Measurements from ENCODE around the gene POU4F3. TPM values are rescaled to one million over a fixed set of nuclear protein-coding genes. Genes with fewer than 3 reads are reported as not detected.

The POU4F3 gene
- total and polyA plus RNA-seq, 12 donors, result 0.06 to 0.12 TPM; not detected in 10

DNA sequence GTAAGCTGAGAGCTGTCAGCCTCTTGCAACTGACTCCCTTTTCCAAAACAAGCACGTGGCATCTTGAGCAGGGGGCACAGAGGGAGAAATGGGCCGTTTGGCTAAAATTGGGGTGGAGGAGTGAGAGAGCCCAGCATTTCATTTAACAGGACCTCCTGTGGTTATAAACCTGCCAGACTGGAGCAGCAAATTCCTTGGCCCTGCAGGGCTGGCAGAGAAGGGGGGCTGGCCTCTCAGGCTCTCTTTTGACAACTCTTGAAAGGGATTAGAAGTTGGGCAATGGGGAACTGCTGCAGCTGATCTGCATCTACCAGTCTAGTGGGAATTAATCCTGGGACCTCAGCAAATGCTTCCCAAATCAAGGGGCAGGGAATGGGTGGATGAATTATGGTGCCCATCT, 7.2 kb upstream of the POU4F3 start:
- H3K27me3 ChIP-seq, result peaks cover 4 to 86% (median 60%) of the 10 kb centered on the region in 7 donors
- intact Hi-C loops (cut with DNase I), result no loop called here

DNA sequence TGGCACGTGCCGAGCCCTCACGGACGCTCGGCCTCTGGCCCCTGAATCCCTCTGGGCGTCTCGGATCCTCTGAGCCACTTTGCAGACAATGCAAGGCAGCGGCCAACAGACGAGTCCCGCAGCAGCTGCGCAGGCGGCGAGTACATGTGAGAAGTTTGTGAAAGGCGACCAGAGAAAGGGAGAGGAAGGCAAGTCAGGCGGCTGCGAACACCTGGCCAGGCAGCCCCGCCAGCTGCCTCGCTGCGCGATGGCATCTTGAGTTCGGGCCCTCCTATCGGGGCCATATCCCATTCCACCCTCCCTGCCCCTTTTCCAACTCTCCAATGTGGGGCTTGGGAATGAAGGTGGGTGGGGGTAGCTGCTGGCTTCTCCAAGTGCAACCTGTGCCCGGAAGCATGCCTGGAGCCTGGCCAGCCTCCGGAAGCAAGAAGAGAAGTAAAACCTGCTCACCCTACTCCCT, 4.5 kb upstream of the POU4F3 start:
- TF ChIP-seq, protein P1, sequence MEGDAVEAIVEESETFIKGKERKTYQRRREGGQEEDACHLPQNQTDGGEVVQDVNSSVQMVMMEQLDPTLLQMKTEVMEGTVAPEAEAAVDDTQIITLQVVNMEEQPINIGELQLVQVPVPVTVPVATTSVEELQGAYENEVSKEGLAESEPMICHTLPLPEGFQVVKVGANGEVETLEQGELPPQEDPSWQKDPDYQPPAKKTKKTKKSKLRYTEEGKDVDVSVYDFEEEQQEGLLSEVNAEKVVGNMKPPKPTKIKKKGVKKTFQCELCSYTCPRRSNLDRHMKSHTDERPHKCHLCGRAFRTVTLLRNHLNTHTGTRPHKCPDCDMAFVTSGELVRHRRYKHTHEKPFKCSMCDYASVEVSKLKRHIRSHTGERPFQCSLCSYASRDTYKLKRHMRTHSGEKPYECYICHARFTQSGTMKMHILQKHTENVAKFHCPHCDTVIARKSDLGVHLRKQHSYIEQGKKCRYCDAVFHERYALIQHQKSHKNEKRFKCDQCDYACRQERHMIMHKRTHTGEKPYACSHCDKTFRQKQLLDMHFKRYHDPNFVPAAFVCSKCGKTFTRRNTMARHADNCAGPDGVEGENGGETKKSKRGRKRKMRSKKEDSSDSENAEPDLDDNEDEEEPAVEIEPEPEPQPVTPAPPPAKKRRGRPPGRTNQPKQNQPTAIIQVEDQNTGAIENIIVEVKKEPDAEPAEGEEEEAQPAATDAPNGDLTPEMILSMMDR (IDR thresholded peaks at IDR 0.05), result no peak
- 3 to 4% methylated on average over 24 of the region's 24 CpGs for WGBS, 2 donors
- peaks cover 0 to 2% (median 0%) of the 10 kb centered on the region in 11 donors for H3K9me3 ChIP-seq
- intact Hi-C loops (cut with DNase I), result no loop called here
- H3K4me3 ChIP-seq, result no peak overlapping the region
- H3K27ac ChIP-seq, result no peak overlapping the region
- ATAC-seq (no peak), DNase-seq (no peak)
- no peaks in the 10 kb centered on the region for H3K36me3 ChIP-seq
- H3K27me3 ChIP-seq, result peaks cover 7 to 96% (median 81%) of the 10 kb centered on the region in 7 donors
- H3K4me1 ChIP-seq, result peaks cover 0 to 6% (median 0%) of the 10 kb centered on the region in 9 donors

More for the DNA sequence above, 7.2 kb upstream of the POU4F3 start:
- no peak overlapping the region for H3K27ac ChIP-seq
- DNase-seq (no peak), ATAC-seq (no peak)
- no peaks in the 10 kb centered on the region for H3K4me1 ChIP-seq
- no peaks in the 10 kb centered on the region for H3K36me3 ChIP-seq
- TF ChIP-seq, protein P1 (IDR thresholded peaks at IDR 0.05), result no peak
- H3K9me3 ChIP-seq, result peaks cover 0 to 2% (median 0%) of the 10 kb centered on the region in 11 donors
- WGBS, 2 donors, result 1 to 5% methylated on average over 2 of the region's 2 CpGs
- no peak overlapping the region for H3K4me3 ChIP-seq

DNA sequence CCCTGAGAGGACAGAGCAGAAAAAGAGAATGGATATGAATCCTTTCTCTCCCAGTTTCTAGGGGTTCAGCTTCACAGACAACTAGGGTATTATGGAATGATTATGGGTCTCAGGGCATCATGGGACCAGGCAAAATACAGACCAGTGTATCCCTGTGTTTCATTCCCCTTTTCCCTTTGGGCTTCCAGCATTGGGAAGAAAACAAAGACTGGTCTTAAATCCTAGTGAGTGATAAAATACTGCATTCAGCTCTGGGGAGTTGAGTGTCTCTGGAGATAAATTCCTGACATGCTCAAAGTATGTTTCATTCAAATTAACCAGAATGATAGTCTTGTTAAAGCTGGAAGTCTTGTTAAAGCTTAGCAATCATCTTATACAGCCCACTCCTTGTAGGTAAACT, 2.4 kb upstream of the POU4F3 start:
- peaks cover 0 to 2% (median 0%) of the 10 kb centered on the region in 11 donors for H3K9me3 ChIP-seq
- intact Hi-C loops (cut with DNase I), result no loop called here
- no peak overlapping the region for H3K27ac ChIP-seq
- peaks cover 18 to 98% (median 95%) of the 10 kb centered on the region in 7 donors for H3K27me3 ChIP-seq
- TF ChIP-seq, protein P1 (IDR thresholded peaks at IDR 0.05), result no peak
- DNase-seq (no peak), ATAC-seq (no peak)
- no peak overlapping the region for H3K4me3 ChIP-seq
- H3K4me1 ChIP-seq, result peaks cover 0 to 15% (median 8%) of the 10 kb centered on the region in 9 donors
- no peaks in the 10 kb centered on the region for H3K36me3 ChIP-seq

DNA sequence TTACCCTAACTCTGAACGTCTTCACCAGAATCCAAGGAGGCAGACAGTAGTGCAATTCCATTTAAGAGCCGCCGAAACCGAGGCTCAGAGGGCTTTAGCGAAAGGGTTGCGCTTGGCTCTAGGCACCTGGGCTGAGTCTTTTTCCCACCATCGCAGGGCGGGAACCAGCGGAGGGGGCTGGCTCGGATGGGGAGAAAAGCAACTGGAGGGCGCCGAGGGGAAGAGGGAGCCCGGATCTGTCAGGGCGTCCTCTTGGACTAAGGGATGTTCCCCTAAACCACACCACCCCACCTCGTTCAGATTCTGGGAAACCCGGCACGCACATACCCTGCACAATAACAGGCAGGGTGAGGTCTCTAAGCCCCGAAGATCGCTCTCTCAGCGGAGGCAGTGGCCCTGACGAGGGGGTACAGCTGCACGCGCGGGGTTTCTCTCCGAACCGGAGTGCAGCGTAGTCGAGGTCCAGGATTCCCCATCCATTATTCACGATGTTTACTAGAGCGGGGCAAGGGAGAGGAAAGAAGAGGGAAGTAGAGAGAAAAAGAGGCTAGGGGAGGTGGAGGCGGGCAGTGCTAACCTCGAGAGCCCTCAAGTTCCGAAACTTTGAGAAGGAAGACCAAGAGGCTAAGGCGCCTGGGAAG, 1.3 kb upstream of the POU4F3 start:
- 2% methylated on average over 33 to 34 of the region's 34 CpGs for WGBS, 2 donors
- no peak overlapping the region for H3K27ac ChIP-seq
- intact Hi-C loops (cut with DNase I), result no loop called here
- TF ChIP-seq, protein P1 (IDR thresholded peaks at IDR 0.05), result no peak
- peaks cover 26 to 98% (median 98%) of the 10 kb centered on the region in 7 donors for H3K27me3 ChIP-seq
- no peak for DNase-seq
- no peak for ATAC-seq
- H3K9me3 ChIP-seq, result peaks cover 0 to 2% (median 0%) of the 10 kb centered on the region in 11 donors
- no peak overlapping the region for H3K4me3 ChIP-seq
- H3K4me1 ChIP-seq, result peaks cover 0 to 15% (median 8%) of the 10 kb centered on the region in 9 donors
- H3K36me3 ChIP-seq, result no peaks in the 10 kb centered on the region

Measured in heart right ventricle (tissue), 16 donors.